Activated CD4-positive, CD25-positive, alpha-beta regulatory T cell treated with anti-CD3 and anti-CD28 coated beads, Interleukin-2, amount 50 U/mL, for 16 hours (primary cell): ENCODE measurements around the gene MOK.

Experiments used
- DNase-seq: peaks from one replicate; pipeline ENCODE4 v3.0.0-alpha.2; 2020; ENCODE audit warnings: low read depth, low spot score

Gene MOK

DNA sequence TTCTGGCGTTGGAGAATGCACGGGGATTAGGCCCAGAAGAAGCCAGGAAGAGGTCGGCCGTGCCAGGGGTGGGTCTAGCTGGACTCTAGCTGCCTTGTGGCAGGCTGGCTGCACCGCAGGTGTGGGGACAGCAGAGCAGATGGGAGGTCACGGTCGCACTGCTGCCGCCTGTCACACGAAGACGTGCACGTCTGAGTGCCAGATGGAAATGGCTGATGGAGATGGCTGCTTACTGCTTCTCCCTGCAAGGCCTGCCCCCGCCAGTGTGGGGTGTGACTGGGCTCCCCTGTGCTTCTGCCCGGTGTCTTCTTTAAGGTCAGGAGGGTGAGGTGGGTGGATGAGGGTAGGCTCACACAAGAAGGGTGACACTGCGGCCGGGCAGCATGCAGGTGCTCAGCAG lies 79.0 kb downstream of the MOK start:
- DNase-seq = no peak

DNA sequence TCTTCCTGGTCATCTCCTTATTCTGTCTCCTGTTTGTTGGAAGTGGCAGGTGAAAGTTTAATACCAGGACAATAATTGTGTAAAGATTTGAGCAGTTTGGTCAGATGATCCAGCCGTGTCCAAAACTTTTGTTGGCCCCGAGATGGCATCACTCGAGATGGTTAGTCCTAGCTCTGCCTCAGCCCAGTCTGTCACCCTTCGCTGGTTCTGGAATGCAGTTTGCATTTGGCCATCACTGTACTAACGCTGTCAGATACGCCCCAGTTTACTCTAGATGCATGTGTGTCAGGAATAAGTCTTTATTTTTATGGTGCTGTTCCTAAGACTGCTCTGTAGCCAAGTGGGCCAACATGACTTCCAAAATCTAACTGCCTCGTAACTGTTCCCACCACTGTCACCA lies 79.6 kb downstream of the MOK start:
- DNase-seq = no peak

DNA sequence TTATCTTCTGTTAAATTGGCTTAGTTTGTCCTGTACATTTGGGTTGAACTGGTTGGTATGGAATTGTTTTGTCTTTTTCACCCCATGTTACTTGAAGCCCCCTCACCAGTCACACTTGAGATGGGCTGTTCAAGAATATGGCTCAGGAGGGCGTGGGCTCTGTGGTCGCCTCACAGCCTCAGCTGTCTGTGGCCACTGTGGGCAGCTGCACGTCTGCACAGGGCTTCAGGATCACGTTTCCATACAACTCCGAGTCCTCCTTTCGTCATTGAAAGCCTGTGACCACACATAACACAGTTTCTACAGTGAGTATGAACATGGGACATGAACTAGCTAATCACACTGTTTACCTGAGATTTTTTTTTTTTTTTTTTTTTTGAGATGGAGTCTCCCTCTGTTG lies 81.3 kb downstream of the MOK start:
- DNase-seq = no peak

DNA sequence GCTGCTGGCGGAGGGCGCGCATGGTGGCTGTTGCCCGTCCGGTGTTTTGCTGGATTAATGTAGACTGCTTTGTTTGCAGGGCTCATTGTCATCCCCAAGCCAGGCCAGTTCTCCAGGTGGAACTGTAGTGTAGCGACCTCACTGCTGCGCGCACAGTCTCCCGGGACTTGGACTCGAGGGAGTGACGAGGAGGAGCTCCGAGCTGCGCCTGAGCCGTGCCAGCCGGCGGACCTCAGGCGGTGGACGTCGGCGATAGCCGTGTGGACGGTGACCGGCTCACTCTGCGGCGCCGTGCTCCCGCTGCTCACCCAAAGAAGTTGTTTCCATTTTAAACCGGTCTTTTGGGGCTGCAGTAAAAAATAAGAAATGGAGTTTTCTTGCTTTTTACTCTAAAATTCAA lies 82.2 kb downstream of the MOK start:
- no peak for DNase-seq

DNA sequence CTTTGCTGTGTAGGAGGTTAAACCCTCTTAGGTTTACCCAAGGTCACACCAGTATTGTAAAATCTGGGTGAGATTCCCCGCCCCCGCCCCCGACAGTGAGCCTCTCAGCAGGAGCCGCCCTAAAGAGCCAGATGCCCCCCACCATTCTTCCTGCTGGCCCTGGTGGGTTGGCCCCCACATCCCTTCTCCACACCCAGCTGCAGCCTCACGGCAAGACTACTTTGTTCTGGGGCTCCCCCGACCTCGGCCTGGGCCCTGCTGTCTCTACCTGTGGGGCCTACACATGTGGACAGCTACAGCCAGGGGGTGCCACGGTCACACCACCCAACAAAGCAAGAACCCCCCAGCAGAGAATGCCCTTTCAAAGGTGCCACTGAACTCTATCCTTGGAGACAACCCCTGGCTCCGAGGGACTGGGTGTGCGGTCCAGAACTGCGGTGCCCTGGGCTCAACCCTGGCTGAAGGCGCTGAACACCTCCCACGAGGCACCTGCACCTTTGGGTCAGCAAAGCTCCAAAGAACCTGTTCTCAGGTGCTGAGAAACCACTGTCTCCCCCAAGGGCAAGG lies 82.9 kb downstream of the MOK start:
- no peak for DNase-seq

DNA sequence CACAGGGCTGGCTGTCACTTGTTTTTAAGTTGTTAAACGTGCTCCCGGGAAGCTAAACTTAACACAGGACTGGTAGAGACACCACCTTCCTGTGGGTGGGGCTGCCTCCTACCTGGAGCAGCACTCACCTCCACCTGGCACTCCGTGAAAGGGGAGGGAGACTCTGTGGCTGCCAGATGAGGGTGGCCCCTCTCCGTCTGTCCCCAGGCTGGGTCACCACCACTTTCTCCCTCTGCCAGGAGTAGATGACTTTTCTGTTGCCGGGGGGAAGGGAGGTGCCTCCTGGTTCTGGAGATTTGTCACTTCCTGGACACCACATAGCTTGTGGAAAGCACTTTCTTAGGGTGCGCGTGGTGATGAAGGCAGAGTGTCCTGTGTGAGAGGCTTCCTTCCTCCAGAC lies 83.9 kb downstream of the MOK start:
- no peak for DNase-seq

DNA sequence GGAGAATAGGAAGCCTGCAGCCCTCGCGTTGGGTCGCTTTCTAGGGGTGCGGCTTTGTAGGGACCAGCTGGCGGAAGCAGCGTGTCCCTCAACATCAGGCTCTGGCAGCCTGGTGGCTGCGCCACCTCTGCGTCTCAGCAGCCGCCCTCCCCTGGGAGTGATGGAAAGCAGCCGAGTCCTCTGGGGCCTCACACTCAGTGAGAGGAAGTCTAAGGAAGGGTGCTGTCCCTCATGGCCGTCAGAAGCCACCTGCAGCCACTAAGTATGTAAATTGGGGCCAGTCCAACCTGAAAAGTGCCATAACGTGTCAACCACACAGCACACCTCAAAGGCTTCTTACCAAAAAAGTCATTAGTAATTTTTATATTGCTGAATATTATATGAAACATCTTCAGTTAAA lies 84.9 kb downstream of the MOK start:
- no peak for DNase-seq

DNA sequence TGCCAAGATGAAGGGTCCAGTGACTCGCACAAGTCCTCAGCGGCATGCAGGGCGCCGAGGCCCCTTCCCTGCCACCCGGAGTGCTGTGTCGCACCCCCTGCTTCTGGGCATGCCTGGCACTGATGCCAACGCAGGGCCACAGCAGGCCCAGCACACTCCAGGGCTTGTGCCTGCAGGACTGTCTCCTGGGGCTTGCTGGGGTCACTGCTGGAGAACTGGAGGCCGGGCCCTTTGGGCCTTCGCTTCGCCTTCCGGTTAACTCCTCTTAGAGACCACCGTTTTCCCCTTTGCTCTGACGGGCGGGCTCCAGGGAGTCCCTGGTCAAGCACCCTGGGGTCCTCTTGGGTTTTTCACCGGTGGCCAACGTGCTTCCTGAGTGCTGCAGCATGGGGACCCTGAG lies 85.6 kb downstream of the MOK start:
- DNase-seq = no peak

DNA sequence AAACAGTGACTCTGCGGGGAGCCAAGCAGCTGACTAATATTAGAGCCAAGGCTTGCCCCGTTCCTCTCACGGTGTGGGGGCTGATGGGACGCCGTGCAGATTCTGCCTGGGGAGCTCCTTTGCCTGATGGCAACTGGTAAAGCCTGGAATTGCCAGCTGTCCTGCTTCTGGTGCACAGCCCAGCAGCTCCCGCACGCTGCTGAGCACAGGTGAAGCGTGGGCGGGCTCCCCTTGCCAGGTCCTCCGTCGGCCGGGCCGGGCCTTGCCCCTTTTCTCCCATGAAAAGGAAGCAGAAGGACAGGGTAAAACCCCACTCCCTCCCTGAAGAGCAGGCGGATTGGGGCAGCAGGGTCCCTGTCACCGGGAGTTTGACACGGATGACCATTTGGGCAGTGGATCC lies 86.3 kb downstream of the MOK start:
- DNase-seq = no peak

DNA sequence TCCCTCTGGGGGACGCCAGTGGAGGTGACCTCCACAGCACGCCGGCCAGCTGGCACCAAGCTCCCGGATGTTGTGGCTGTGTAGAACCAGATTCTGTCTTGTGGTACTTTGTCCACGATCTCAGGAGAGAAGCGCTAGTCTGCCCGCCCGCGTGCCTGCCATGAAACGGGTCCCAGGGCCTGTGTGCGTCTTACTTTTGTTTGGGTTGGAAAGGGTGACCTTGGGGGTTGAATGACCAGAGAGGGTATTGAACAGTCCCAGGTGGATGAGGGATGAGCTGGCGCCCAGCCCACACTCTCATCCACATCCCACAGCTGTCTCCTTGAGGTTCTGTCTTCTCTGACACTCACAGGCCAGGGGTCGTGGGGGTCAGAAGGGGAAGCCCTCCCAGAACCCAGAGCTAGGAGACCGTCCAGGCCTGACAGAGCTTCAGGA lies 87.0 kb downstream of the MOK start:
- DNase-seq = no peak

DNA sequence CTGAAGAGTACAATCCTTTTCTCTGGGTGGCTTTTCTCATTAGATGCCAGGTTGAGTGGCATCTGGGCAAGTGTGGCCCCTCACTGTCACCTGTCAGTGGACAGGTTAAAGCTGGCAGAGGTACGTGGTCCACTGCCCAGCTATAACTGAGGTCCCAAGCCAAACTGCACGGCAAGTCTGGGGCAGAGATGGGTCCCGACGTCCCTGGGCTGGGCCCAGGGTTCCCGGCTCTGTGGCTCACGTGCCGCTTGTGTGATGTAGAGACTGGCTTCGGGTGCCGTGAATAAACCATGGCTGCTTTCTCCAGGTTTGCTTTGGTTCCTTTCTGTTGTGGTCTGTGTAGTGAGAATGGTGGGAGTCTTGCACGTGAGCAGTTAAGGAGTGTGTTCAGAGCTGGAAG lies 87.6 kb downstream of the MOK start:
- DNase-seq = no peak

DNA sequence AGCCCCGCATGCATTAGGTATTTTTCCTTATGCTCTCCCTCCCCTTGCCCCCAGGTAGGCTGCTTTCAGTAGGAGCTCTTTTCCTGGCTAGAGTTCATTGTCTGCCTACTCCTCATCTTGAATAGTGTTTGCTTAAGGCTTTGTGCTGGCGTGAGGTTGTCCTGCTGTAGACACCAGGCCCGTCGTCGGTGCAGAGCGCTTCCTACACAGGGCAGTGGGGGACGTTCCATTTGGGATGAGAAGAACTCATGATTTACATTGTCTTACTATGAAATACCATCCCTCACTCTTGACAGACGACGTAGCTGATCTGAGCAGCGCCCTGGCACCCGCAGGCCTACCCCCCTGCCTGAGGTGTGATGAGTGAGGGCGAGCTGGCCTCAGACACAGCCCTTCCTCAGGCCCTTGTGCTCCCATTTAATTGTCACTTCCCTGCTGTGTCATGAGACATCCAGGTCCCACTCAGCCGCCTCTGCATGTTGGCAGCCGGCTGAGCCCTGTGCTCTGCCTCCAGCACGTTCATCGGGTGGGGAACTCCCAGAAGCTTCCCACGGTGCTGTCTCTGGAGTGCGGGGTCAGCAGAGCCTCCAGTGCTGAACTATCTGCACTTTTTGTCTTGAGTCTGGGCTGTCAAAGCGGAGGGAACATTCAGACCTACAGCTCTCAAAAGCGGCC lies 89.3 kb downstream of the MOK start:
- DNase-seq = no peak

DNA sequence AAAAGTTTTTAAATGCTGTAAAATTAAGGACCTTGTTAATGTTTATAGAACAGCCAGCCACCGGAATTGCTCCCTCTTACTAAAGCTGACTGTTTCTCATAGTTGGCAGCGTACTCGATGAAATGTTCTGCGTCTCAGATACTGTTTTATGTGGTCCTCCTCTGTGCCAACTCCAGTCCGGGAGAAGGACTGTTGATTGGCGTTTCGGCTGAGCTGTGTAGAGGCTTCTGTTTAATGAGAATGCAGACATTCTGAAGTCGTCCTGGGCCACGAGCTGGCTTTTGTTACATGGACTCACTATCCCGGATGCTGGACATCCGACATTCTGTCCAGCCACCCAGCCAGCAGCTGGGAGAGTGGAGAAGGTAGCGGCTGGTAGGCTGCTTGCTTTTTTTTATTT lies 89.9 kb downstream of the MOK start:
- DNase-seq = no peak

DNA sequence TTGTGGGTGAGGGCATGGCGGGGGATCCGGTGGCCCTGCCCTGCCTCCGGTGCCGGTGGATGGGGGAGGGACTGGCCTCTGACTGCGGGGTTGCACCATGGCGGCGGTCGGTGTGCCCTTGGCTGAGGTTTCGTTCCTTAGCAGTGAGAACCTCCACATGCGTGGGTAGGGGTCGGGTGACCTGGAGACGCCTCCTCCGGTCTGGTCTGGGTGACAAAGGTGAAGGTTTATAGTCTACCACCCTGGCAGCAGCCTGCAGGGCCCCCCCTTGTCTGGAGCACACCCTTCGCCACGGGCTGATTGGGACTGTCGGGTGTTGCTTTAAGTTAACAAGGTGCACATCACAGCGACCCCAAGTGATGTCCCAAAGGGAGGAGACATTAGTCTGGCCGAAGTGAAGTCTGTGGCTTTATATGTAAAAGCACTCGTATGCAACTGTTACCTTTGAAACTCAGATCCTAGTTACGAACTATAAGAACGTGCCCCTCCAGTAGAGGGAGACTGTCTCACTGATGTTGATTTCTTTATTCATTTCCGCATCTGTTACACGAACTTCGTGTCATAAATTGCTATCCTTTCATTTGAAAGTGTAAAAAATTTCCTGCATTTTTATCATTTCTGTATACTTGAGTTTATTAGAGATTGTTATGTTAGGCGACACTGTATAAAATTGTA lies 90.8 kb downstream of the MOK start:
- no peak for DNase-seq

DNA sequence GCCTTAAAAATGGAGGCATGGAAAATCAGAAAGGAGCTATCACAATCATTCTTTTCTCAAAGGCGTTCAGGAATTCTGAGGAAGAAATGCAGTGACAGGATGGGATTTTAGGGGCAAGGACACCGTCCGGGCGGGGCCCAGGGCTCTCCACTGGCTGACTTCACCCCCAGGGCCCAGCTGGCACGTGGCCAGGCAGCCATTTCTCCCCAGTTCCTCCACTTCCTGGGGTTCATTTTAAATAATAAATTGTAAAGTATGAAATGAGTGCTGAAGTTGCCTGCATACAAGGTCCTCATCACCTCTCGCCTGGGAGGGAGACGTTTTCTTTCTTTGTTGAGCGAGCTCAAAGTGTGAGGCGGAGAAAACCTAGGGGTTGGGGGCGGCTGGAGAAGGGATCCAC lies 91.5 kb downstream of the MOK start:
- no peak for DNase-seq

DNA sequence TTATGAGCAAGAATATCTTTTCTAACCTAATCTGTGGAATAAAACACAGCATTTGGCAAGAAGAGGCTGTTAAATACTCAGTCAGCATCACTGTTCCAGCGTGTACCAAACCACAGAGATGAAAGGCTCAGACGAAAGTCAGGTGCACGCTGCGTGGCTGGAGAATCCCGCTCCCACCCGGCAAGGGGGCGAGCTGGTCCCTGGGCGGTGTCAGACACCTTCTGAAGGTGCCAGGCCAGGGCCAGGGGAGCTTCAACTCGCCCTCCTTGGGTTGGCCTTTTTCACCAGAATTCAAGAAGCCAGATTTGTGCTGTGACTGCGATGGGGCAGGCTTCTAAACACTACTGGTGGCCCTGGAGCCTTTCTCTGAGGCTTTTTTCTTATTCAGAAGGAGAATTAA lies 92.1 kb downstream of the MOK start:
- DNase-seq = no peak

DNA sequence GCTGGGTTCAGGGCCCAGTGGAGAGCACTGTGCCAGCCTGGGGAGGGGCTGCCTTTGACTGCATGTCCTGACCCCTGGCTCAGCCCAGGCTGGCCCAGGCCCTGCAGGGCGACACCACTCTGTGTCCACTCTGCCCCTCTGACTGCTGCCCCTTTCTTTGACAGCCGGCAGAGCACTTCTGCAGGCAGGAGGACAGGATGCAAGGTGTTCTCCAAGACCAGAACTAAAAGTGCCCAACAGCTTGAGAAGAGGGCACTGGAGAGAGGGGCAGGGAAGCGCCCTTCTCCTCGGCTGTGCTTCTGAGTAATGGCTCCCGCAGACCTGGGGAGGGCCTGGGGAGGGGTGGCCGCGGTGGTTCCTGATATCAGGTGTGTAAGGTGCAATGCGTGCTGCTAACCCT lies 92.6 kb downstream of the MOK start:
- DNase-seq = no peak

DNA sequence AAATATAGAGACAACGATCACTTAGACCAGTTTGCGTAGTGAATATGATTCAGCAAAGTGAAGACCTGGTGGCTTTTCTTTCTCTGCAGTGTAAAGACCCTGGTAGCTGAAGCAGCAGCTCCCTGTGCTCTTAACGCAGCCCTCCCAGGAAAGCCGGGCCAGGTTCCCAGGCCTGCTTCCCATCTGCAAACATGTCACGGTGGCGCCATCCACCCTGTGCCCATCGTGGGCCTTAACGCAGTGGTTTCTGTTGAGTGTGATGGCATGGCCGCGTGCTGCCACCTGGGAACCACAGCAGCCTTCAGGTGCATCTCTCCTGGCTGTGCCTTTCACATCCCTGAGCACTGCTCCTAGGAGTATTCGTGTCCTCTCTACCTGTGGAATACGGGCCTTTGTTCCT lies 93.7 kb downstream of the MOK start:
- no peak for DNase-seq

DNA sequence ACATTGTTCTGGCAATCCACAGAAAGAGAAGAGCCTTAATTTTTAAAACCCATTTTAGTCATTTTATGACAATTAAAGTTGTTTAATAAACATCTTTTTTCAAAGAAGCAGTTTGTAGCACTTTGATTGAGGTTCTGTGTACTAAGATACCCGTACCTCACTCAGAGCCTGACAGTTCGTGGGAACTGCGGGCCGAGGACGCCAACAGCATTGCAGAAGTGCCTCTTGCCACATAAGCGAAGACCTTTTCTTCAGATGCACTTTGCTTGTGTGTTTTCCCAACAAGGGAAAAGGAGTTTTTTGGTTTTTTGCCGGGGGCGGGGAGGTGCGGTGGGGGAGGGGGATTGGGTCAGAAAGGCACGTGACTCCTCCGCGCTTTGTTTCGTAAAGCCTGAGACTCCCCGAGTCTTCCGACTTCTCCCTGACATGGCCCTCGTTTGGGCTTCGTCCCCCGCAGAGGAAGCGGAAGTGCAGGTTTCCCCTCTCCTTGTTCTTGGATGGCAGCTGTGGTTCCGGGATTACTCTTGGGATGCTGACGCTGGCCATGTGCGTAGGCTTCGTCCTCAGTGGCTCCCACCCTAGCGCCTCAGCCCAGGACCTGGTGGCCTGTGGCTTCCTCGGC lies 94.4 kb downstream of the MOK start:
- no peak for DNase-seq

DNA sequence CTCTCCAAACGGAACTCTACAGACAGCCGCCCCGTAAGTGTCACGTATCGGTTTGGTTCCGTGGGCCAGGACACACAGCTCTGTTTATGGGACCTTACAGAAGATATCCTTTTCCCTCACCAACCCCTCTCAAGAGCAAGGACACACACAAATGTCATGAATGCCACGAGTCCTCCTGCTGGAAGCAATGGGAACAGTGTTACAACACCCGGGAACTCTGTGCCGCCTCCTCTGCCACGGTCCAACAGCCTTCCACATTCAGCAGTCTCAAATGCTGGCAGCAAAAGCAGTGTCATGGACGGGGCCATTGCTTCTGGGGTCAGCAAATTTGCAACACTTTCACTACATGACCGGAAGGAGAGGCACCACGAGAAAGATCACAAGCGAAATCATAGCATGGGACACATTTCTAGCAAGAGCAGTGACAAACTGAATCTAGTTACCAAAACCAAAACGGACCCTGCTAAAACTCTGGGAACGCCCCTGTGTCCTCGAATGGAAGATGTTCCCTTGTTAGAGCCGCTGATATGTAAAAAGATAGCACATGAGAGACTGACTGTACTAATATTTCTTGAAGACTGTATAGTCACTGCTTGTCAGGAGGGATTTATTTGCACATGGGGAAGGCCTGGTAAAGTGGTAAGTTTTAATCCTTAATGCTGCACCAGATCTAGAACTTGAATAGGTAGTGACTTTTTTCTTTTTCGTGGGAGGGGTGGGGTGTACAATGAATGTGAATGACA lies 95.6 kb downstream of the MOK start:
- no peak for DNase-seq

DNA sequence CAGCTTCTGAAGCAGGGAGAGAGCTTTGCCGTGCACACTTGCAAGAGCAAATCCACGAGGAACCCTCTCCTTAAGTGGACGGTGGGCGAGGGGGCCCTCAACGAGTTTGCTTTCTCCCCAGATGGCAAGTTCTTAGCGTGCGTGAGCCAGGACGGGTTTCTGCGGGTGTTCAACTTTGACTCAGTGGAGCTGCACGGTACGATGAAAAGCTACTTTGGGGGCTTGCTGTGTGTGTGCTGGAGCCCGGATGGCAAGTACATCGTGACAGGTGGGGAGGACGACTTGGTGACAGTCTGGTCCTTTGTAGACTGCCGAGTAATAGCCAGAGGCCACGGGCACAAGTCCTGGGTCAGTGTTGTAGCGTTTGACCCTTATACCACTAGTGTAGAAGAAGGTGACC lies 96.2 kb downstream of the MOK start:
- DNase-seq = no peak

DNA sequence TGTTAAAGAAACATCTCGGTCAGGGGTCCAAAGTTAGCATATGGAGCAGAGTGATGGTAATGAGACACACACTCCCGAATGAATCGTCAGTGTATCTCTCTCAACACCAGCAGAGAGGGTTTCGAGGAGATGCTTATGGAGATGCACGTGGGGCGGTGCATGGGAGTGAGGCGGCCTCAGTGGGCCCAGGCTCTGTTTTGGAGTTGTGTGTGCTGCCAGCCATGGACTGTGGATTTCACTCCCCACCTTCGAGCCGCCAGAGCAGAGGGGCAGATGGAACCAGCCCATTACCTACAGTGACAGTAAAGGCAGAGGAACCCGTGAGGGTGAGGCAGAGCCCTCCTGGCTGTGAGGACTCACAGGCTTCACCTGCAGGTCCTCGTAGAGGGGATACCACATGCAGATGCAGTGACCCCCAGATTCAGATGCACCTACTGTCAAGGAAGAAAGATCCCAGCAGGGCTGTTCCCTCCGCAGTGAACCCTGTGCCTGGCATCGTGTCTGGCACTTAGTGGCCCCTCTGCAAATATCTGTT lies 97.1 kb downstream of the MOK start:
- DNase-seq = no peak
